Duodenal mucosa (tissue), 2 donors: ENCODE data around the gene KLHDC8A.
"Not testable (repeated sequence)": the region's sequence is repeated elsewhere in the genome, so short reads cannot be mapped to it uniquely, and the experiment has no call there.

Source experiments
- H3K27ac ChIP-seq: one replicate; pipeline ENCODE4 v1.7.0; 2013; ENCODE audit warnings: low read depth, low read length
- H3K27me3 ChIP-seq, 2 donors: one replicate each; pipeline ENCODE4 v1.7.0; 2013; ENCODE audit warnings: low read length in 2 of 2, control low read depth in 1 of 2; ENCODE audit not compliant: insufficient read depth in 2 of 2, control insufficient read depth in 1 of 2
- H3K36me3 ChIP-seq, 2 donors: one replicate each; pipeline ENCODE4 v1.7.0; 2013; ENCODE audit warnings: low read length in 2 of 2, control low read depth in 1 of 2; ENCODE audit not compliant: insufficient read depth in 2 of 2, control insufficient read depth in 1 of 2
- H3K4me1 ChIP-seq, 2 donors: one replicate each; pipeline ENCODE4 v1.7.0; 2013; ENCODE audit warnings: low read length in 2 of 2, control low read depth in 1 of 2; ENCODE audit not compliant: insufficient read depth in 2 of 2, control insufficient read depth in 1 of 2
- H3K4me3 ChIP-seq, 2 donors: one replicate each; pipeline ENCODE4 v1.7.0; 2013; ENCODE audit warnings: low read length in 2 of 2, low read depth in 1 of 2
- H3K9ac ChIP-seq, 2 donors: one replicate each; pipeline ENCODE4 v1.7.0; 2013; ENCODE audit warnings: low read length in 2 of 2, low read depth in 1 of 2
- H3K9me3 ChIP-seq, 2 donors: one replicate each; pipeline ENCODE4 v1.7.0; 2013; ENCODE audit warnings: low read length in 2 of 2, control low read depth in 1 of 2; ENCODE audit not compliant: control insufficient read depth in 1 of 2

KLHDC8A gene, protein sequence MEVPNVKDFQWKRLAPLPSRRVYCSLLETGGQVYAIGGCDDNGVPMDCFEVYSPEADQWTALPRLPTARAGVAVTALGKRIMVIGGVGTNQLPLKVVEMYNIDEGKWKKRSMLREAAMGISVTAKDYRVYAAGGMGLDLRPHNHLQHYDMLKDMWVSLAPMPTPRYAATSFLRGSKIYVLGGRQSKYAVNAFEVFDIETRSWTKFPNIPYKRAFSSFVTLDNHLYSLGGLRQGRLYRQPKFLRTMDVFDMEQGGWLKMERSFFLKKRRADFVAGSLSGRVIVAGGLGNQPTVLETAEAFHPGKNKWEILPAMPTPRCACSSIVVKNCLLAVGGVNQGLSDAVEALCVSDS

DNA sequence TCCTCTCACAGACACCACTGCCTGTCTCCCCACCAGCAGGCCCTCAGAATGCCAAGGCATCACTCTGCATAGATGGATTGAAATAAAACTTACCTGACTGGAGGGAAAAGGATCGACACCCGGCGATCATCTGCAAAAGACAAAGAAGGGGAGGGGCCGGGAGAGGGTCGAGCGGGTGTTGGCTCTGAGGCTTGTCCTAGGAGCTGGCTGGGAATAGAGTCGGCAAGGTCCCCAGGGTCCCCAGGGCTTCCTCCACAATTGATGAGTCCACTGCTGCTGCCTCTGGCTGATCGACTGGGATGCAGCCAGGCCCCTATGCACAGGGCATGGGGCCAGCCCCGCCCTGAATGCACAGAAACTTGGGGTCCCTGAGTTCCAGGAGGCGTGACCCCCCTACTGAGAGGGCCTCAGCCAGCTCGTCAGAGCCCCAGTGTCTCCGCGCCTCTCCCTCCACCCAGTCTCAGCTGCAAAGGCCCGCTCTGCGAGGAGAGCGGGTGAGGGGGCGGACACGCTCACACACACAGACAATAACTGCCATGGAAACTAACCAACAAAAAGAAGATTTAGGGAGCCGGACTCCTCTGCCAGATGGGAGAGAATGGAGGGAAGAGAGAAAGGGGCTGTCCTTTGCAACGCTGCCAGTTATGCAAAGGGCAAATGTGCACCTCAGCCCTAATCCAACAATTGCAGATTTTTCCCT, at the start of gene KLHDC8A:
TSS of gene KLHDC8A (minus strand) at position 483 of the 700 bp plus-strand sequence. CDS start 13,318 bp downstream, outside the sequence.
- H3K9me3 ChIP-seq = no peaks in the 10 kb centered on the region
- H3K4me1 ChIP-seq = peaks cover 15 to 29% of the 10 kb centered on the region in 2 donors
- H3K36me3 ChIP-seq = no peaks in the 10 kb centered on the region
- H3K27me3 ChIP-seq = peaks cover 0 to 2% of the 10 kb centered on the region in 2 donors
- no peak within 1 kb of the TSS for H3K4me3 ChIP-seq
- no peak within 1 kb of the TSS for H3K27ac ChIP-seq
- H3K9ac ChIP-seq = no peak within 1 kb of the TSS

DNA sequence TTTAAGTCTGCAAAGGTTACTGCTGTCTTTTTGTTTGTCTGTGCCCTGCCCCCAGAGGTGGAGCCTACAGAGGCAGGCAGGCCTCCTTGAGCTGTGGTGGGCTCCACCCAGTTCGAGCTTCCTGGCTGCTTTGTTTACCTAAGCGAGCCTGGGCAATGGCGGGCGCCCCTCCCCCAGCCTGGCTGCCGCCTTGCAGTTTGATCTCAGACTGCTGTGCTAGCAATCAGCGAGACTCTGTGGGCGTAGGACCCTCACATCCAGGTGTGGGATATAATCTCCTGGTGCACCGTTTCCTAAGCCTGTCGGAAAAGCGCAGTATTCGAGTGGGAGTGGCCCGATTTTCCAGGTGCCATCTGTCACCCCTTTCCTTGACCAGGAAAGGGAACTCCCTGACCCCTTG, 49.5 kb upstream of the KLHDC8A start:
- H3K4me3 ChIP-seq, H3K36me3 ChIP-seq, H3K9me3 ChIP-seq, H3K4me1 ChIP-seq, H3K27ac ChIP-seq, H3K9ac ChIP-seq, H3K27me3 ChIP-seq: not testable (repeated sequence)

DNA sequence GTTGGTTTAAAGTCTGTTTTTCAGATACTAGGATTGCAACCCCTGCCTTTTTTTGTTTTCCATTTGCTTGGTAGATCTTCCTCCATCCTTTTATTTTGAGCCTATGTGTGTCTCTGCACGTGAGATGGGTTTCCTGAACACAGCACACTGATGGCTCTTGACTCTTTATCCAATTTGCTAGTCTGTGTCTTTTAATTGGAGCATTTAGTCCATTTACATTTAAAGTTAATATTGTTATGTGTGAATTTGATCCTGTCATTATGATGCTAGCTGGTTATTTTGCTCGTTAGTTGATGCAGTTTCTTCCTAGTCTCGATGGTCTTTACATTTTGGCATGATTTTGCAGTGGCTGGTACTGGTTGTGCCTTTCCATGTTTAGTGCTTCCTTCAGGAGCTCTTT, 47.8 kb upstream of the KLHDC8A start:
- not testable (repeated sequence) for H3K4me3 ChIP-seq, H3K27ac ChIP-seq, H3K9ac ChIP-seq, H3K9me3 ChIP-seq, H3K36me3 ChIP-seq, H3K4me1 ChIP-seq, H3K27me3 ChIP-seq

DNA sequence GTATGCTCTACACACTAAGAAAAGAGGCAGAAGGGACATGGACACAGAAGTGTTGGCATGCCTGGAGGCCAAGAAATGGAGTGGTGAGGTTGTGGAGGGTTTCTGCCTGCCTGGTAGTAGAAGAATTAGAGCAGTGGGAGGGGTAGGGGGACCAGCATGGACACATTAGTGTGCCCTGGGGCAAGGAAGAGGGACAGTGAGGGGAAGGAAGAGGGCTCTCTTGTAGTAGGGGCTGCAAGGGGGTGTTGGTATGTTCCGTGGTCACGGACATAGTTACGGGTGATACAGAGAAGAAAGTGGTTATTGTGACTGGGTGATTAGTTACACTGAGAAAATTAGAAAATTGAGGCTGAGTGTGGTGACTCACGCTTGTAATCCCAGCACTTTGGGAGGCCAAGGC, 41.9 kb upstream of the KLHDC8A start:
- H3K27ac ChIP-seq = no peak overlapping the region
- peaks cover 0 to 2% of the 10 kb centered on the region in 2 donors for H3K27me3 ChIP-seq
- no peak overlapping the region for H3K4me3 ChIP-seq
- H3K9ac ChIP-seq = no peak overlapping the region
- no peaks in the 10 kb centered on the region for H3K9me3 ChIP-seq
- H3K4me1 ChIP-seq = no peaks in the 10 kb centered on the region
- H3K36me3 ChIP-seq = no peaks in the 10 kb centered on the region

DNA sequence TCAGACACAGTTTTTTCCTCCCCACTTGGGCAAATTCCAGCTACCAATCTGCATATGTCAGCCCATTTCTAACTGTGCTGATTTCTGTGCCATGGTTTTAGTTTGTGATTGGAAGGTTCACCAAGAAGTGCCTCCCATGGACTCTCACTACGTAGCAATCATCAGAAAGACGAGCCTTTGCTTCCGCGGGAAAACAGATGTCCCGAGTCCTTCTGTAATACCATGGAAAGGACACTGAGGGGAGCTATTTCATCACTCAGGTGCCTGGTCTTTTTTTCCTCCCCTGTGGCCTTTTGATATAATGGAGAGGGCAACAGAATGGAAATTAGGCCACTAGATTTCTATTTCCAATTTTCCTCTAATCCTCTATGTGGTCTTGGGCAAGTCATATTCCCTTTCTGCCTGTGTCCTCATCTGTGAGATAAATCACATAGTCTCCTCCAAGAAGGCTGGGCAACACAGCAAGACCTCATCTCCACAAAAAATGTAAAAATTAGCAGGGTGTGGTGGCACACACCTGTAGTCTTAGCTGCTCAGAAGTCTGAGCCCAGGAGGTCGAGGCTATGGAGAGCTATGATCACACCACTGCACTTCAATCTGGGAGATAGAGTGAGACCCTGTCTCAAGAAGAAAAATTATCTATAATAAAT, 40.4 kb upstream of the KLHDC8A start:
- H3K36me3 ChIP-seq = no peaks in the 10 kb centered on the region
- no peak overlapping the region for H3K27ac ChIP-seq
- H3K9me3 ChIP-seq = no peaks in the 10 kb centered on the region
- H3K4me3 ChIP-seq = no peak overlapping the region
- H3K27me3 ChIP-seq = peaks cover 0 to 2% of the 10 kb centered on the region in 2 donors
- H3K4me1 ChIP-seq = no peaks in the 10 kb centered on the region
- H3K9ac ChIP-seq = no peak overlapping the region

DNA sequence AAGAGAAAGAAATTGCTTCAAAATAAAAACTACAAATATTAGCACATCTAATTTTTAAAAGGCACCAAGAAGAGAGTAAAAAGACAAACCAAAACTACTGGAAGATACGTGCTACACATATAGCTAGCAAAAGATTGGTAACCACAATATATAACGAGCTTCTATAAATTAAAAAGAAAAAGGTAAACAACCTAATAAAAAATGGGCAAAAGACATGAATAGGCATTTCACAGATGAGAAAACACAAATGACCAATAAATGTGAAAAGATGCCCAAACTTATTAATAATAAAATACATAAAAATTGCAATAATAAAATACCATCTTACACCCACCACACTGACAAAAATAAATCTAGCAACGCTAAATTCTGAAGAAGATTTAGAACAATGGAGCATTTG, 38.9 kb upstream of the KLHDC8A start:
- Histone ChIP-seq H3K4me1 (peaks cover 0 to 5% of the 10 kb centered on the region in 2 donors), H3K4me3 (no peak overlapping the region), H3K36me3 (no peaks in the 10 kb centered on the region), H3K27me3 (peaks cover 0 to 2% of the 10 kb centered on the region in 2 donors), H3K27ac (no peak overlapping the region), H3K9me3 (no peaks in the 10 kb centered on the region), H3K9ac (no peak overlapping the region)

DNA sequence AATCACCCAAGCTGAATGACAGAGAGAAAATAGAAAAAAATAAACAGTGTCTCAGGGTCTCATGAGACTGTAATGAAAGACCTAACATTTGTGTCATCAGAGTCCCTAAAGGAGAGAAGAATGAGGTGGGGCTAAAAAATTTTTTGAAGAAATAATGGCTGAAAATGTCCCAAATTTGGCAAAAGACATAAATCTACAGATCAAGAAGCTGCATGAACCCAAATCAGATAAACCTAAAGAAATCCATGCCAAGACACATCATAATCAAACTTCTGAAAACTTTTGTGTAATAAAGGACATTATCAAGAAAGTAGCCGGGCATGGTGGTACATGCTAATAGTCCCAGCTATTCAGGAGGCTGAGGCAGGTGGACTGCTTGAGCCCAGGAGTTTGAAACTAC, 35.9 kb upstream of the KLHDC8A start:
- H3K4me3 ChIP-seq = no peak overlapping the region
- no peak overlapping the region for H3K27ac ChIP-seq
- H3K27me3 ChIP-seq = peaks cover 0 to under 1% of the 10 kb centered on the region in 2 donors
- no peaks in the 10 kb centered on the region for H3K36me3 ChIP-seq
- H3K9me3 ChIP-seq = no peaks in the 10 kb centered on the region
- no peak overlapping the region for H3K9ac ChIP-seq
- H3K4me1 ChIP-seq = peaks cover 0 to 5% of the 10 kb centered on the region in 2 donors

DNA sequence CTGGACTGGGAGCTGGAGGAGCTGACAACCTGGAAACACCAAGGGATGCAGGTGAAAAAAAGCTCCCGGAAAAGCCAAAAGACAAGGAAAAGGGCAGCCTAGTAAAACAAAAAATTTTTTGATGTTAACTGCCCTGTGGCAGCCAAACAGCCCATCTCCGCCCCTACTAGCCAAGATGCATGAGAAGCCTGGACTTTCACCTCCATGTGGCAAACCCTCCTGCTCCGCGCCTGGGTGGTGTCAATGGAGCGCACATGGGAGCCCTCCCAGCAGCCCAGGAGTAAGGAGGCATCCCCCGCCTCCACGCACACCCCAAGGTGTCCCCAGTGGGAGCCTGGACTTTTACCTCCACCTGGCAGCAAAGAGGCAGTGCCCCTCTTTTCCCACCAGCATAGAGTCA, 34.7 kb upstream of the KLHDC8A start:
- Histone ChIP-seq H3K4me1 (peaks cover 0 to 5% of the 10 kb centered on the region in 2 donors), H3K27me3 (no peaks in the 10 kb centered on the region), H3K9me3 (no peaks in the 10 kb centered on the region), H3K4me3 (no peak overlapping the region), H3K27ac (no peak overlapping the region), H3K9ac (no peak overlapping the region), H3K36me3 (no peaks in the 10 kb centered on the region)

DNA sequence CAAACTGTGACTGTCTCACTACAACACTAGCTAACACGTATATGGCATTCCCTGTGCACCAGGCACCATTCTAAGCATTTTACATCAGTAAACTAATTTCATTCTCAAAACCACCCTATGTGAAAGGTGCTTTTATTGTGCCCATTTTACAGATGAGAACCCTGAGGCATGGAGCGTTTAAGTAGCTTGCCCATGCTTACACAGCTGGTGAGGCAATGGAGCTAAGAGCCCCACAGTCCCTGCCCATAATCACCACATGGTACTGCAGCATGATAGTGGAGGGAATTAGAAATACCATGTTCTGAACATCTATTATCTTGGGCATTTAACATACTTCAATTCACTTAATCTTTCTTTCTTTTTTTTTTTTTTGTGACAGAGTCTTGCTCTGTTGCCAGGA, 31.1 kb upstream of the KLHDC8A start:
- Histone ChIP-seq H3K27ac (no peak overlapping the region), H3K4me3 (no peak overlapping the region), H3K36me3 (no peaks in the 10 kb centered on the region), H3K27me3 (no peaks in the 10 kb centered on the region), H3K4me1 (peaks cover 0 to 5% of the 10 kb centered on the region in 2 donors), H3K9me3 (no peaks in the 10 kb centered on the region), H3K9ac (no peak overlapping the region)

DNA sequence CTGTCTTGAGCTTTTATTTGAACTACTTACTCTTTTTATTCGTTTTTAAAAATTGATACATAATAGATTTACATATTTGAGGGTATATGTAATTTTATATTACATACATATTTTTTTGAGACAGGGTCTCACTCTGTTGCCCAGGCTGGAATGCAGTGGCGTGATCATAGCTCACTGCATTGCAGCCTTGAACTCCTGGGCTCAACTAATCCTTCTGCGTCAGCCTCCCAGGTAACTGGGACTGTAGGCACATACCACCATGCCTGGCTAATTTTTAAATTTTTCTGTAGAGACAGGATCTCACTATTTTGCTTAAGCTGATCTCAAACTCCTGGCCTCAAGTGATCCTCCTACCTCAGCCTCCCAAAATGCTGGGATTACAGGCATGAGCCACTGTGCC, 26.3 kb upstream of the KLHDC8A start:
- not testable (repeated sequence) for H3K9me3 ChIP-seq, H3K4me1 ChIP-seq, H3K27ac ChIP-seq, H3K4me3 ChIP-seq, H3K27me3 ChIP-seq, H3K36me3 ChIP-seq, H3K9ac ChIP-seq
